Spleen (tissue), 11 donors: ENCODE data around the gene LRRC28. TPM values are rescaled to one million over a fixed set of nuclear protein-coding genes. Genes with fewer than 3 reads are reported as not detected.

Experiments
- DNase-seq: peaks from one replicate; pipeline ENCODE4 v3.0.0-alpha.2; 2020
- H3K27ac ChIP-seq, 8 donors: fragments of 200-600 bp; sonication (generic) in 7 of 8; 1 replicate in 4 of 8; 2 replicates in 4 of 8; pipeline versions ENCODE4 v1.5.0 to v1.8.0; 2016 to 2021; ENCODE audit warnings: inconsistent platforms in 4 of 8, mild to moderate bottlenecking in 4 of 8, moderate library complexity in 1 of 8
- H3K27me3 ChIP-seq, 7 donors: fragments of 200-600 bp; sonication (generic) in 6 of 7; replicated peaks in 1 of 7; 1 replicate in 4 of 7; 2 replicates in 3 of 7; pipeline versions ENCODE4 v1.5.0 to v1.8.0; 2016 to 2021; ENCODE audit warnings: inconsistent platforms in 3 of 7, mild to moderate bottlenecking in 1 of 7
- H3K36me3 ChIP-seq, 6 donors: fragments of 200-600 bp; sonication (generic) in 5 of 6; 1 replicate in 4 of 6; 2 replicates in 2 of 6; pipeline versions ENCODE4 v1.5.0 to v1.8.0; 2016 to 2021; ENCODE audit warnings: inconsistent platforms in 2 of 6
- H3K4me1 ChIP-seq, 6 donors: fragments of 200-600 bp; sonication (generic) in 5 of 6; 1 replicate in 3 of 6; 2 replicates in 3 of 6; pipeline versions ENCODE4 v1.5.0 to v1.8.0; 2016 to 2021; ENCODE audit warnings: inconsistent platforms in 3 of 6
- H3K4me3 ChIP-seq, 8 donors: fragments of 200-600 bp; sonication (generic) in 7 of 8; 1 replicate in 4 of 8; 2 replicates in 4 of 8; pipeline versions ENCODE4 v1.5.0 to v1.8.0; 2016 to 2021; ENCODE audit warnings: inconsistent platforms in 4 of 8, mild to moderate bottlenecking in 4 of 8, moderate library complexity in 2 of 8
- H3K9me3 ChIP-seq, 8 donors: fragments of 200-600 bp; sonication (generic) in 7 of 8; 1 replicate in 4 of 8; 2 replicates in 4 of 8; pipeline versions ENCODE4 v1.5.0 to v1.8.0; 2016 to 2021; ENCODE audit warnings: inconsistent platforms in 4 of 8
- CTCF ChIP-seq, 11 experiments: fragments of 200-600 bp in 7 of 11; fragments of 450-650 bp in 4 of 11; sonication (generic) in 4 of 11; IDR thresholded peaks in 8 of 11; conservative IDR thresholded peaks in 3 of 11; 1 replicate in 7 of 11; 2 replicates in 4 of 11; pipeline versions ENCODE4 v1.4.0 to v1.8.0; 2016 to 2021; ENCODE audit warnings: antibody characterized with exemption in 11 of 11, inconsistent platforms in 4 of 11, mild to moderate bottlenecking in 1 of 11
- POLR2A ChIP-seq, 3 donors: fragments of 450-650 bp; IDR thresholded peaks; one replicate each; pipeline ENCODE4 v1.5.1; 2017; ENCODE audit warnings: antibody characterized with exemption in 3 of 3, mild to moderate bottlenecking in 1 of 3
- POLR2AphosphoS5 ChIP-seq, 3 donors: sonication (generic); formaldehyde crosslinking; IDR thresholded peaks; one replicate each; pipeline ENCODE4 v1.5.1; 2017; ENCODE audit warnings: antibody characterized with exemption in 3 of 3
- WGBS, 5 donors: extraction: QIAGEN DNeasy Blood & Tissue Kit in 3 of 5; methylation state at CpG; one replicate each; pipeline versions ENCODE4 v1.1.5 to v1.1.7; 2013 to 2018; 5-methylcytosine and 5-hydroxymethylcytosine counted together
- intact Hi-C: fragments of 100-400 bp; cut with DNase I; formaldehyde crosslinking; loops from one replicate; pipeline ENCODE4 v1.15.0; 2023; ENCODE audit warnings: low total_unique reads
- polyA plus RNA-seq, 3 donors: library from polyadenylated mRNA; stranded (reverse); fragments of 200-250 nt; gene quantifications; one replicate each; pipeline ENCODE4 v1.2.1, GENCODE V29; 2013
- total RNA-seq, 7 donors: library from RNA; depleted of rRNA in 3 of 7; stranded (reverse); fragments of >200 nt in 3 of 7; fragmentation: NEBNext Ultra II Directional in 4 of 7; extraction: Animal tissue kit (Norgen Biotek cat#: 25700) in 4 of 7; gene quantifications; one replicate each; pipeline versions ENCODE4 v1.1.0 to v1.2.1, GENCODE V29; 2016 to 2021
- donor health status: healthy with polysubstance abuse.
- donor health status: DM: no; HTN: no; CAD: no; lungs with moderate emphysema.
- donor health status: DM: no; HTN: no; CAD: no.
- donor health status: Bipolar disorder and iron deficiency.
- donor health status: healthy.
- donor health status: DM: no; HTN: no; CAD: no.
- donor health status: DM: yes; HTN: yes; CAD: no.

Gene LRRC28
- total and polyA plus RNA-seq, 10 donors = 6.0 to 63.3 (median 24.2) TPM

DNA sequence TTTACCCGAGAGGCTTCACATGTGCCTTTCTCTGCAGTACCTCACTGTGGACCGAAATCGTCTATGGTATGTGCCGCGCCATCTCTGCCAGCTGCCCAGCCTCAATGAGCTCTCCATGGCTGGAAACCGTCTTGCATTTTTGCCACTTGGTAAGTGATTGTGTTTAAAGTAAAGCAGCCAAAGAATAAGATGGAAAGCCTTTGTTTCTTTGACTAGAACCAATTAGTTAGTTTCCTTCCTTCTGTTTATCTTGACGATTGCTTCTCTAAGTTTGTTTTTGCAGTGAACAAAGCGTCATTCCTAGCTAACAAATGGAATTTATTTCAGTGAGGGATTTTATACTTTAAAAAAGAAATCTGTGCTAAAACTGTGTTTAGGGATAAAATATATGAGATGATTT is 82.7 kb downstream of the LRRC28 start:
- Histone ChIP-seq H3K27me3 (no peaks in the 10 kb centered on the region), H3K27ac (no peak overlapping the region), H3K4me1 (no peaks in the 10 kb centered on the region), H3K36me3 (peaks cover 0 to 38% (median 3%) of the 10 kb centered on the region in 6 donors), H3K4me3 (no peak overlapping the region), H3K9me3 (no peaks in the 10 kb centered on the region)
- no peak for DNase-seq
- TF ChIP-seq POLR2A (IDR thresholded peaks at IDR 0.05) (no peak), POLR2AphosphoS5 (IDR thresholded peaks at IDR 0.05) (no peak), CTCF (IDR thresholded peaks at IDR 0.05 in 8 of 11, conservative IDR thresholded peaks at IDR 0.05 in 3 of 11) (no peak)
- 92 to 96% (median 94%) methylated on average over 8 of the region's 8 CpGs for WGBS, 5 donors
- intact Hi-C loops = no loop called here

GRCh38 chr15:99335508-99335907 is 84.2 kb downstream of the LRRC28 start:
- H3K9me3 ChIP-seq = no peaks in the 10 kb centered on the region
- no peak overlapping the region for H3K4me3 ChIP-seq
- H3K4me1 ChIP-seq = no peaks in the 10 kb centered on the region
- no peak for TF ChIP-seq POLR2AphosphoS5 (IDR thresholded peaks at IDR 0.05)
- DNase-seq = no peak
- intact Hi-C loops = no loop called here
- H3K27me3 ChIP-seq = no peaks in the 10 kb centered on the region
- H3K27ac ChIP-seq = no peak overlapping the region
- peaks cover 0 to 38% (median 3%) of the 10 kb centered on the region in 6 donors for H3K36me3 ChIP-seq

GRCh38 chr15:99336794-99337193 is 85.5 kb downstream of the LRRC28 start:
- Histone ChIP-seq H3K36me3 (peaks cover 0 to 38% (median 3%) of the 10 kb centered on the region in 6 donors), H3K27me3 (no peaks in the 10 kb centered on the region), H3K4me3 (no peak overlapping the region), H3K9me3 (no peaks in the 10 kb centered on the region), H3K27ac (no peak overlapping the region), H3K4me1 (no peaks in the 10 kb centered on the region)
- intact Hi-C loops = no loop called here
- no peak for DNase-seq
- WGBS, 5 donors = 86 to 97% (median 95%) methylated on average over 1 of the region's 1 CpG
- TF ChIP-seq POLR2A (IDR thresholded peaks at IDR 0.05) = no peak
- no peak for TF ChIP-seq POLR2AphosphoS5 (IDR thresholded peaks at IDR 0.05)
- no peak for TF ChIP-seq CTCF (IDR thresholded peaks at IDR 0.05 in 8 of 11, conservative IDR thresholded peaks at IDR 0.05 in 3 of 11)

- peaks cover 0 to 19% (median 4%) of the 10 kb centered on the region in 6 donors for H3K4me1 ChIP-seq
- no peaks in the 10 kb centered on the region for H3K27me3 ChIP-seq
- DNase-seq = no peak
- intact Hi-C loops = no loop called here
- no peak overlapping the region for H3K27ac ChIP-seq
- WGBS, 5 donors = 84 to 93% (median 91%) methylated on average over 3 of the region's 3 CpGs
- H3K36me3 ChIP-seq = peaks cover 0 to 33% (median 0%) of the 10 kb centered on the region in 6 donors
- no peaks in the 10 kb centered on the region for H3K9me3 ChIP-seq
- TF ChIP-seq POLR2A (IDR thresholded peaks at IDR 0.05) = no peak
- TF ChIP-seq CTCF (IDR thresholded peaks at IDR 0.05 in 8 of 11, conservative IDR thresholded peaks at IDR 0.05 in 3 of 11) = no peak
- TF ChIP-seq POLR2AphosphoS5 (IDR thresholded peaks at IDR 0.05) = no peak
- H3K4me3 ChIP-seq = no peak overlapping the region
Measured at GRCh38 chr15:99340347-99340746, 89.1 kb downstream of the LRRC28 start.

DNA sequence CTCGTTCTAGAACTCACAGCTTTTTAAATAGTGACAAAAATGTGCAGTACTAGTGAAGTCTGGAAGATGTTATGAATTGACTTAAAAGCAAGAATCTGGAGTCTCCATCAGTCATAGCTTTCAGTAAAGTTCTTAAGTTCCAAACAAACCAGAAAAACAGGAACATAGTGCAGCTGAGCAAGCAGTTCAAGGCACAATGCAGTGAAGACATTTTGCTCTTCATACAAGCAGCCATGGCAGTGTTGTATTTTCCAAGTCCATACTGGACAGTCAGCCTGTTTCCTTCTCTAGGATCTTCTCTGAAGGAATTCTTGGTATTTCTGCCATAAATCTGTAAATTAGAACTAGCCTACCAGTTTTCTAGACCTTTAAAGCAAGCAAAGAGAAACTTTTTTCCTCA is 90.5 kb downstream of the LRRC28 start:
- no peak for DNase-seq
- intact Hi-C loops = no loop called here
- TF ChIP-seq CTCF (IDR thresholded peaks at IDR 0.05 in 8 of 11, conservative IDR thresholded peaks at IDR 0.05 in 3 of 11) = no peak
- no peak for TF ChIP-seq POLR2AphosphoS5 (IDR thresholded peaks at IDR 0.05)
- TF ChIP-seq POLR2A (IDR thresholded peaks at IDR 0.05) = no peak
- H3K36me3 ChIP-seq = peaks cover 0 to 18% (median 0%) of the 10 kb centered on the region in 6 donors
- 86 to 98% (median 89%) methylated on average over 1 of the region's 1 CpG for WGBS, 5 donors
- no peak overlapping the region for H3K4me3 ChIP-seq
- H3K9me3 ChIP-seq = no peaks in the 10 kb centered on the region
- H3K4me1 ChIP-seq = peaks cover 0 to 25% (median 4%) of the 10 kb centered on the region in 6 donors
- H3K27ac ChIP-seq = no peak overlapping the region
- no peaks in the 10 kb centered on the region for H3K27me3 ChIP-seq
